Tibial artery (tissue), 4 donors: ENCODE results near the gene TULP3.

Experiments used
- DNase-seq, 2 donors: peaks; one replicate each; pipeline ENCODE4 v3.0.0-alpha.2; 2019
- H3K27ac ChIP-seq, 2 donors: fragments of 200-600 bp; sonication (generic) in 1 of 2; 1 replicate in 1 of 2; 2 replicates in 1 of 2; pipeline ENCODE4 v1.5.1; 2018 to 2019; ENCODE audit warnings: mild to moderate bottlenecking in 1 of 2
- H3K27me3 ChIP-seq, 2 donors: fragments of 200-600 bp; sonication (generic) in 1 of 2; one replicate each; pipeline versions ENCODE4 v1.5.1 to v1.6.0; 2016 to 2019
- H3K36me3 ChIP-seq, 3 donors: fragments of 200-600 bp; sonication (generic) in 2 of 3; one replicate each; pipeline ENCODE4 v1.5.1; 2016 to 2019; ENCODE audit warnings: mild to moderate bottlenecking in 2 of 3
- H3K4me1 ChIP-seq, 4 donors: fragments of 200-600 bp; sonication (generic) in 2 of 4; 1 replicate in 3 of 4; 2 replicates in 1 of 4; pipeline ENCODE4 v1.5.1; 2016 to 2019
- H3K4me3 ChIP-seq, 2 donors: fragments of 200-600 bp; sonication (generic) in 1 of 2; 1 replicate in 1 of 2; 2 replicates in 1 of 2; pipeline ENCODE4 v1.5.1; 2018 to 2019; ENCODE audit warnings: mild to moderate bottlenecking in 2 of 2
- H3K9me3 ChIP-seq, 3 donors: fragments of 200-600 bp; sonication (generic) in 1 of 3; one replicate each; pipeline ENCODE4 v1.5.1; 2016 to 2019
- intact Hi-C: fragments of 100-400 bp; cut with DNase I; formaldehyde crosslinking; loops from one replicate; pipeline ENCODE4 v1.15.0; 2023; ENCODE audit warnings: low total_unique reads
- TF ChIP-seq, protein P1 (sequence below), 2 experiments: fragments of 200-600 bp in 1 of 2; fragments of 450-650 bp in 1 of 2; IDR thresholded peaks; one replicate each; pipeline ENCODE4 v1.5.1; 2017 to 2019; ENCODE audit warnings: antibody characterized with exemption in 2 of 2, mild to moderate bottlenecking in 1 of 2, moderate library complexity in 1 of 2

Gene TULP3

DNA sequence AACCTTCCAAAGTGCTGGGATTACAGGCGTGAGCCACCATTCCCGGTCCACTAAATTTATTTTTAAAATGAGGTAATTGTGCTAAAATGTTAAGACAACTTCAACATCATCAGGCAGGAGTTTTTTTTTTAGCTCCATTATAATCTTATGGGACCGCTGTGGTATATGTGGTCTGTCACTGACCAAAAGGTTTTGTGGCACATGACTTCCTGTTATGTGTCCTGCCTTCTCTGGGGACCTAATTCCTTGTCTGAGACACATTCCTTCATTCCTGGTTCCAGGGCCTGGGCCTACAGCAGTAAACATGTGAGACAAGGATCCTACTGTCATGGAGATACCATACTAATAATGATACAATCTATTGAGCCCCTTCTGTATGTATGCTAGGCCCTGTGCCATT lies 38.8 kb upstream of the TULP3 start:
- Histone ChIP-seq H3K4me1 (peaks cover 0 to 30% (median 2%) of the 10 kb centered on the region in 4 donors), H3K27me3 (no peaks in the 10 kb centered on the region), H3K36me3 (peaks cover 0 to 16% (median 0%) of the 10 kb centered on the region in 3 donors), H3K4me3 (no peak overlapping the region), H3K9me3 (no peaks in the 10 kb centered on the region), H3K27ac (no peak overlapping the region)
- TF ChIP-seq, protein P1, sequence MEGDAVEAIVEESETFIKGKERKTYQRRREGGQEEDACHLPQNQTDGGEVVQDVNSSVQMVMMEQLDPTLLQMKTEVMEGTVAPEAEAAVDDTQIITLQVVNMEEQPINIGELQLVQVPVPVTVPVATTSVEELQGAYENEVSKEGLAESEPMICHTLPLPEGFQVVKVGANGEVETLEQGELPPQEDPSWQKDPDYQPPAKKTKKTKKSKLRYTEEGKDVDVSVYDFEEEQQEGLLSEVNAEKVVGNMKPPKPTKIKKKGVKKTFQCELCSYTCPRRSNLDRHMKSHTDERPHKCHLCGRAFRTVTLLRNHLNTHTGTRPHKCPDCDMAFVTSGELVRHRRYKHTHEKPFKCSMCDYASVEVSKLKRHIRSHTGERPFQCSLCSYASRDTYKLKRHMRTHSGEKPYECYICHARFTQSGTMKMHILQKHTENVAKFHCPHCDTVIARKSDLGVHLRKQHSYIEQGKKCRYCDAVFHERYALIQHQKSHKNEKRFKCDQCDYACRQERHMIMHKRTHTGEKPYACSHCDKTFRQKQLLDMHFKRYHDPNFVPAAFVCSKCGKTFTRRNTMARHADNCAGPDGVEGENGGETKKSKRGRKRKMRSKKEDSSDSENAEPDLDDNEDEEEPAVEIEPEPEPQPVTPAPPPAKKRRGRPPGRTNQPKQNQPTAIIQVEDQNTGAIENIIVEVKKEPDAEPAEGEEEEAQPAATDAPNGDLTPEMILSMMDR (IDR thresholded peaks at IDR 0.05): no peak
- intact Hi-C loops: loop anchor here (10.0 kb wide), 1 partner anchor 183 kb away; no protein-coding TSS in a partner anchor
- DNase-seq: no peak

DNA sequence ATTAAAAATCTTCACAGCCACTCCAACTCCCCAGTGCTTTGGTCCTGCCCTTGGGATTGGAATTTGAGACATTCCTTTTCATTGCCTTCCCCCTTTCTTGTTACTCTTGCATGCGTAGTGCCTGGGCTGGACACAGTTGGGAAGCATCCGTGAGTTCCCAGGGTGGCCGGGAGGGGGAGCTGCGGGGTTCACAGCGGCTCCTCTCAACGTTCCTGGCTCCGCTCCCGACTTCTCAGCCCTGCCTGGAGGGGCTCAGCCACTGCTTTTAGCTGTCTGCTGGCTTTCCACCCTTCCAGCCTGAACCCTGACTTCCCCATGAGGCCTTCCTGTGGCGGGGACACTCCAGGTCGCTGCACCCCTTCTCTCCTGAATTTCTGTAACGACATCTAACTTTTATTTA lies 37.1 kb upstream of the TULP3 start:
- H3K4me3 ChIP-seq: no peak overlapping the region
- intact Hi-C loops: loop anchor here (10.0 kb wide), 1 partner anchor 181 kb away; no protein-coding TSS in a partner anchor

DNA sequence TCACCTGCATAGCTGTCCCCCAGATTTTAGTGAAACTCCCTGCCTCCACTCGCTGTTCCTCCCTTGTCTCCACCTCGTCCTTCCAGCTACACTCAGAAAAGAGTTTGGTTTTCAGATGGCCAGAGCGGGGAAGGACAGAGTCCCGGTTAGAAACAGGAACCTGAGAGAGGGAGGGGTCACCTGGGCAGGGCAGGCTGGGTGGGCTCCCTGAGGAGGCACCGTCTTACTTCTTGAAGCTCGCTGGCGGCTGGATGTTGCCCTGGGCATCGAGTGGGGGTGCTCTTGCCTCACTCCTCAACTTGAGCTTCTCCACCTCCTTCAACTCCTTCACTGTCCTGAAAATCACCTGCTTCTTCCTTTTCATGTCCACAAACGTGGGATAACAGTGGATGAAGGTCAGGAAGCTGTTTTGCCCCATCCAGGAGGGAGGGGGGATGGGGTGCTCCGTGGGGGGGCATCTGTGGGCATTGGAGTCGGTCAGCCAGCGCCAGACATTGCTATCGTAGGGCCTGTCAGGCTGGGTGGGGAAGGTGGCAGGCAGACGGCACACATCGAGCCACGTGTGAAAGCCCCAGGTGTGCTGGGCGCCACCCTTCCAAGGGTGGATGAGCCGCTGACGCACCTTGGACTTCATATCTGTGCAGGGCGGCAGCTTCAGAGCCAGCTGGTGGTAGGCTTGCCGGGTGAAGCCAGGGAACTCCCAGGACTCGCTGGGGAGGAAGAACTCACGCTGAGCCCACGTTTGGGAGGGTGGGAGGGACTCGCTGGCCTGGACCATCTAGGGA lies 35.8 kb upstream of the TULP3 start:
- DNase-seq: no peak
- TF ChIP-seq, protein P1 (IDR thresholded peaks at IDR 0.05): no peak
- Histone ChIP-seq H3K4me1 (peaks cover 0 to 24% (median 2%) of the 10 kb centered on the region in 4 donors), H3K27me3 (no peaks in the 10 kb centered on the region), H3K4me3 (no peak overlapping the region), H3K9me3 (no peaks in the 10 kb centered on the region), H3K36me3 (peaks cover 0 to 19% (median 0%) of the 10 kb centered on the region in 3 donors), H3K27ac (no peak overlapping the region)
- intact Hi-C loops: loop anchor here (10.0 kb wide), 1 partner anchor 180 kb away; no protein-coding TSS in a partner anchor

More for the DNA sequence above, 37.1 kb upstream of the TULP3 start:
- Histone ChIP-seq H3K36me3 (peaks cover 0 to 19% (median 0%) of the 10 kb centered on the region in 3 donors), H3K4me1 (peaks cover 0 to 30% (median 2%) of the 10 kb centered on the region in 4 donors), H3K9me3 (no peaks in the 10 kb centered on the region), H3K27ac (no peak overlapping the region), H3K27me3 (no peaks in the 10 kb centered on the region)
- TF ChIP-seq, protein P1 (IDR thresholded peaks at IDR 0.05): peak; percentile 86 to 87
- DNase-seq: peak; percentile 76 to 88

DNA sequence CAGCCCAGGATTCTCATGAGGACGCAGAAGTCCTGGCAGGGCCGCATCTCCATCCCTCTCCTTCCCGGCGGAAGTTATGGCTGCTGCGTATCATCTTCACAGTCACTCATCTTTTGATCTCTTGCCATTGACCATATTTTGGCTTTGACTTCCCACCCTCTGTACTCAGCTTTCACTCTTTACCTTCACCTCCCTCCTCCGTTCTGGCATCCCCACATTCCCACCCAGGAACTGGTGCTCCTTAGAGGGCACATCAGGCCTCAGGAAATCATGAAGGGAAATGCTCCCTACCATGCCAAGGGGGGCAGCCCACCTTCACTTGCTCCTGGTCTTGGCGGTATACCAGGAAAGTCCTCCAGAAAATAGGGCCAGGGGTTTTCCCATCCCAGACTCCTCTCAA lies 35.1 kb upstream of the TULP3 start:
- peaks cover 0 to 19% (median 0%) of the 10 kb centered on the region in 3 donors for H3K36me3 ChIP-seq
- H3K27me3 ChIP-seq: no peaks in the 10 kb centered on the region
- no peak overlapping the region for H3K27ac ChIP-seq
- no peak overlapping the region for H3K4me3 ChIP-seq
- intact Hi-C loops: loop anchor here (10.0 kb wide), 1 partner anchor 179 kb away; no protein-coding TSS in a partner anchor
- no peak for DNase-seq
- H3K4me1 ChIP-seq: peaks cover 0 to 21% (median 2%) of the 10 kb centered on the region in 4 donors
- H3K9me3 ChIP-seq: no peaks in the 10 kb centered on the region
- TF ChIP-seq, protein P1 (IDR thresholded peaks at IDR 0.05): no peak

DNA sequence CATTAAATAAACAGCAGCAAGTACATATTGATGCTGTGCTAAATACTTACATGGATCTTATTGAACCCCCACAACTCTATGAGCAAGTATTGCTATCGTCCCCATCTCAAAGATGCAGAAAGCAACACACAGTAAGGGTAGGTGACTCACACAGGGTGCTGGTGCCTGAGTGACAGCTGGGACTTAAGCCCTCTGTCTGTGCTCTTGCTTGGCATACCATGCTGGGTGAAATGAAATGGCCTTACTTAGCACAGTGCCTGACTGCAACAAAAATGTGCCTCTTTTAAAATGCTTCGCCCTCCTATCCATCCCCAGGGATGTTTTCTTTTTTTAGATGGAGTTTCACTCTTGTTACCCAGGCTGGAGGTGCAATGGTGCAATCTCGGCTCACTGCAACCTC lies 34.6 kb upstream of the TULP3 start:
- Histone ChIP-seq H3K27me3 (no peaks in the 10 kb centered on the region), H3K27ac (no peak overlapping the region), H3K9me3 (no peaks in the 10 kb centered on the region), H3K36me3 (peaks cover 0 to 19% (median 0%) of the 10 kb centered on the region in 3 donors), H3K4me1 (peaks cover 0 to 21% (median 2%) of the 10 kb centered on the region in 4 donors), H3K4me3 (no peak overlapping the region)
- intact Hi-C loops: loop anchor here (10.0 kb wide), 1 partner anchor 179 kb away; no protein-coding TSS in a partner anchor
- no peak for DNase-seq
- TF ChIP-seq, protein P1 (IDR thresholded peaks at IDR 0.05): no peak
